NCI-H226 (cell line): ENCODE measurements around the gene AP3S1.
A peak's percentile ranks its signal among the peaks of the same experiment; 100 is the strongest.
"Not testable (repeated sequence)": the region's sequence is repeated elsewhere in the genome, so short reads cannot be mapped to it uniquely, and the experiment has no call there.

ENCODE experiments used
- DNase-seq: peaks from one replicate; pipeline ENCODE4 v3.0.0-alpha.2; 2015

The AP3S1 gene

GRCh38 chr5:115841382-115842088 lies at the start of gene AP3S1, which contains the start of gene ATG12:
Gene AP3S1, plus strand, starts transcription at chr5:115841935. Its CDS starts 103 bp downstream, at chr5:115842038.
Gene ATG12, minus strand, starts transcription at chr5:115841565. Its CDS starts 13 bp downstream, at chr5:115841552.
- peak; percentile 93 for DNase-seq

GRCh38 chr5:115795700-115796099 lies 46.0 kb upstream of the AP3S1 start:
- DNase-seq: no peak

GRCh38 chr5:115796656-115797055 lies 45.1 kb upstream of the AP3S1 start:
- DNase-seq: no peak

- DNase-seq: no peak
Measured at GRCh38 chr5:115798252-115798651, 43.5 kb upstream of the AP3S1 start.

DNA sequence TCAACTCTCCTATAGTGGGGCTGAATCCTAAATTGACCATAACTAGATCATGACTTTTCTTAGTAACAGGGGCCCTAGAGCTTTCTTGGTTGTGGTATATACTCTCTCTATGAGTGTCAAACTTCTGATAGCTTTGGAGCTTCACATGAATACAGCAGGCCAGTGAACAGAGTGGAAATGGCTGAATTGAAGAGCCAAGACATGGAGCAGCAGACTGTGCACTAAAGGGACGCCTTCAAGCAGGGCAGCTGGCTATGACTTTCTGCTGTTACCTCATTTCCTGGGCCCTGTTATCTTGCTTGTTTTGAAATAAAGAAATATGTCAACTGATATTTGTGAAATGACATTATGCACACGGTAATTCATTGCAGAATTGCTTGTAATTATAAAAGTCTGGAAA lies 41.6 kb upstream of the AP3S1 start:
- DNase-seq: no peak

GRCh38 chr5:115801152-115801551 lies 40.6 kb upstream of the AP3S1 start:
- DNase-seq: no peak

GRCh38 chr5:115801984-115802383 lies 39.8 kb upstream of the AP3S1 start:
- no peak for DNase-seq

GRCh38 chr5:115806986-115807653 lies 34.6 kb upstream of the AP3S1 start:
- DNase-seq: no peak

- DNase-seq: no peak
Measured at GRCh38 chr5:115807654-115808052, 34.1 kb upstream of the AP3S1 start.

DNA sequence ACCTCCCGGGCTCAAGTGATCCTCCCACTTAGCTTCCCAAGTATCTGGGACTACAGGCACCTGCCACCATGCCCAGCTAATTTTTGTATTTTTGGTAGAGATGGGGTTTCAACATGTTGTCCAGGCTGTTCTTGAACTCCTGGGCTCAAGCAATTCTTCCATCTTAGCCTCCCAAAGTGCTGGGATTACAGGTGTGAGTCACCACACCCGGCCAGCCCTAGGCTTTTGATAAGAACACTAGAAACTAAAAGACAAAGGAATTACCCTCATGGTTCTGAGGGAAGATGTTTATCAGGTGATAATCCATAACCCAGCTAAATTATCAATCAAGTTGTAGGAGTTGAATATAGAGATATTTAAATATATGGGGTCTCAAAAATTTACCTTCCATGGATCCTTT lies 33.7 kb upstream of the AP3S1 start:
- DNase-seq: not testable (repeated sequence)

GRCh38 chr5:115809946-115810345 lies 31.8 kb upstream of the AP3S1 start:
- no peak for DNase-seq

DNA sequence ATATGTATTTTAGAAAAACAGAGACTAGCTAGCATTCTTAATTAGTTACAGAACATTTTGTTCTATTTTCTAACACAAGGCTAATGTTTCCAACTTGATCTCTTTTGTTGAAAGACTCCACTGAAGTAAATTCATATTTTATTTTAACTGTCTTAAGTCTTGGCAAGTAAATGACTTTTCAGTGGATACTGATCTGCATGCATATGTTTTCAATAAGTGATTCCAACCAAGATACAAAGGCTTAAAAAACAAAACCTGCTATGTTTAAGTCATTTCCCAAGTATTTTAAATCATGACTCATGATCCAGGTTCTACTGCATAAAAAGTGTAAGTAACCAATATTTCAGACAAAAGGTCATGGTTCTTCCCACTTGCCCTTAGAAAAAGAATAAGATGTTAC lies 31.0 kb upstream of the AP3S1 start:
- no peak for DNase-seq

DNA sequence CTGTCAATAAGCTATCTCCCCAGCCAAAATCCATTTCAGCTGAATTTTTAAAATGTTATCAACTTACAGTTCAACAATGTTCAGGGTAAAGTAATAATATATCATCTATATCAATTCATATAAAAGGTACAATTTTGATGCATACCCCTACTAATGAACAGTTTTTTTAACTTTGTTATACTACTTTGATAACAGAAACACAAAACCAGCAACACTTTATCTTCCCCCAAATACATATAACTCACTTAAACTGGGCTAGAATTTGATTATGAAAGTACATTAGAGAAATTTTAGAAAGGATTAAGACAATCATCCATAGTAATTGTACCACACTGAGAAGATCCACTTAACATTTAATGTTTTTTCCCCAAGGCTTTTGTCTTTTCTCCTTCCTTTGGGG lies 30.3 kb upstream of the AP3S1 start:
- DNase-seq: no peak

- DNase-seq: no peak
Measured at GRCh38 chr5:115812372-115812771, 29.4 kb upstream of the AP3S1 start.

DNA sequence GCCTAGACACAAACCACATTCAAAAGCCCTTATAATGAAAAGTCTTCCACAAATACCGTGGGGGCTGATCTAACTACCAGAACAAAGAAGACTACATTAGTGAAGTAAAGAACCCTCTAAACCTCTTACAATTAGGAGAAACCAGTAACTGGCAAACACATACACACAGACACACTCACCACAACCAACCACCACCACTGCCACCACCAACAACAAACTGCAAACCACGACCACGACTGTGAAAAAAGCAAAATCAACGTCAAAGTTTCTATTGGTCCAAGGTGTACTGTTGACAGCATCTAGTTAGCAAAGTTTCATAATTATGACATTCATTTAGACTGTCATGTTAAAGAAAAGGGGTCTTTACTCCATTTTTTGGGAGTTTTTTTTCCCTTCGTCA lies 28.0 kb upstream of the AP3S1 start:
- DNase-seq: no peak

DNA sequence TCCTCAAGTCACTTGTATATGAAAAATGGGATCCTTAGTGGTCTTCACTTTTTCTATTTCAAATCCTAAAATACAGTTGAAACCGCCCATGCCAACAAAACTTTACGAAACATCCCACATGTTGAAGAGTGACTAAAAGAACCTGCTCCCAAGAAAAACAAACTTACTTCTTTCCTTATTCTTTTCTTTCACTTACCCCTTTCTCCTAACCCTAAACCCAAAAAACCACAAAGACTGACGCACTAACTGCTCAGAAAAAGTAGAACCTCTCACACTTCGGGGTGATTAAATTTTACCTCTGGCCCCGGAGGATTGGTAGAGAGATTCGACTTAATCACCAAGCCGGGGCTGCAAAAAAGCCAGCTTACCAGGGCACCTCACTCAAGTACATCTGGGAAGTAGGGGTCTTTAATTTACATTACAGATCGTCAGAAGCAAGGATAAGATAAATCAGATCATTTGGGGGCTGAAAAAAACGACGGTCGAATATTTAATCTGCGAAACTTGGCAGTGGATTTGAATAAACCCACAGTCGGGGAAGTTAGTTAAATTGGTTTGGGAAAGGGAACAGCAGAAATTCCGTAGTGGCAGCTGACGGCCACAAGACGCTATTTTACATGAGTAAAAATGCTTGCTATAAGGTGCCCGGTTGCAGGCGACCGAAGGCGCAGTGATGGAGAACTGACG lies 26.6 kb upstream of the AP3S1 start:
- DNase-seq: no peak

DNA sequence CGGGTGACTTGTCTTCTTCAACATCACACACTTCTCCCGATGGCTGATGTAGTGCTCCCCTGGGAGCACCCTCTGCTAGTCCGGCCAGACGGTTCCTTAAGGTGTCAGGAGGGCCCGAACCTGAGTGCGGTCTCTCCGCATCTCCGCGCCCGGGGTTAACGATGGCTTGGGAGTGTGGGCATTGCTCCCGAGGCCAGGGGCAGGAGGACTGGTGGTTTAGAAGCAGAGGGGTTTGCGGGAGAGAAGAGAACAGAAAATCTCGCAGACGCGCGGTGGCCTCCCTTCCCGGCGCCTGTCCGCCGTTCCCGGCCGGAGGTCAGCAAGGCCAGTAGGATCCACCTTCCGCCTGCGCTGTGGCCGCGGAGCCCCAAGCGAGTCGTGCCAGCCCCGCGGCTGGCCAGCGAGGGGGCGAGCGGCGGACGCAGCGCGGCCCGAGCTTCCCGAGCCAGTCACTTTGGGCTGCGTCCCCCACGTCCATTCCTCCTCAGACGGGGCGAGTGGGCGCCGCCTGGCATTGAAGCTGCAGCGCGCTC lies 26.0 kb upstream of the AP3S1 start:
- no peak for DNase-seq

- no peak for DNase-seq
Measured at GRCh38 chr5:115816226-115817081, 25.3 kb upstream of the AP3S1 start, which contains the start of gene CDO1. Gene CDO1, minus strand, starts transcription at chr5:115816659. Its CDS starts 262 bp downstream, at chr5:115816397.

- no peak for DNase-seq
Measured at GRCh38 chr5:115817386-115817785, 24.3 kb upstream of the AP3S1 start.

GRCh38 chr5:115818821-115819220 lies 22.9 kb upstream of the AP3S1 start:
- DNase-seq: no peak

GRCh38 chr5:115820846-115821245 lies 20.9 kb upstream of the AP3S1 start:
- no peak for DNase-seq

DNA sequence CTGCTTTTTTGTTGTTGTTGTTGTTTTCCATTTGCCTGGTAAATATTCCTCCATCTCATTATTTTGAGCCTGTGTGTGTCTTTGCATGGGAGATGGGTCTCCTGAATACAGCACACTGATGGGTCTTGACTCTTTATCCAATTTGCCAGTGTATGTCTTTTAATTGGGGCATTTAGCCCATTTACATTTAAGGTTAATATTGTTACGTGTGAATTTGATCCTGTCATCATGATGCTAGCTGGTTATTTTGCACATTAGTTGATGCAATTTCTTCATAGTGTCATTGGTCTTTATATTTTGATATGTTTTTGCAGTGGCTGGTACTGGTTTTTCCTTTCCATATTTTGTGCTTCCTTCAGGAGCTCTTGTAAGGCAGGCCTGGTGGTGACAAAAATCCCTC lies 16.8 kb upstream of the AP3S1 start:
- not testable (repeated sequence) for DNase-seq

DNA sequence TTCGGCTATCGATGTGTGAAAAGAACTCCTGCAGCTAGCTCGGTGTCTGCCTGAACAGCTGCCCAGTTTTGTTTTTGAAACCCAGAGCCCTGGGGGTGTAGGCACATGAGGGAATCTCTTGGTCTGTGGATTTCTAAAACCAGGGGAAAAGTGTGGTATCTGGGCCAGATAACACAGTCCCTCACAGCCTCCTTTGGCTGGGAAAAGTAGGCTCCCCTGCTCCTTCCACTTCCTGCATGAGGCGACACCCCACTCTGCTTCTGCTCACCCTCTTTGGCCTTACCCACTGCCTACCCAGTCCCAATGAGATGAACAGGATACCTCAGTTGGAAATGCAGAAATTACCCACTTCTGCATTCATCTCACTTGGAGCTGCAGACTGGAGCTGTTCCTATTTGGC lies 15.8 kb upstream of the AP3S1 start:
- no peak for DNase-seq
